ENCODE data around the gene BAD. TPM values are rescaled to one million over a fixed set of nuclear protein-coding genes. Genes with fewer than 3 reads are reported as not detected.

The BAD gene
- total RNA-seq, 1 experiment from 2014 or later, result 368 TPM

DNA sequence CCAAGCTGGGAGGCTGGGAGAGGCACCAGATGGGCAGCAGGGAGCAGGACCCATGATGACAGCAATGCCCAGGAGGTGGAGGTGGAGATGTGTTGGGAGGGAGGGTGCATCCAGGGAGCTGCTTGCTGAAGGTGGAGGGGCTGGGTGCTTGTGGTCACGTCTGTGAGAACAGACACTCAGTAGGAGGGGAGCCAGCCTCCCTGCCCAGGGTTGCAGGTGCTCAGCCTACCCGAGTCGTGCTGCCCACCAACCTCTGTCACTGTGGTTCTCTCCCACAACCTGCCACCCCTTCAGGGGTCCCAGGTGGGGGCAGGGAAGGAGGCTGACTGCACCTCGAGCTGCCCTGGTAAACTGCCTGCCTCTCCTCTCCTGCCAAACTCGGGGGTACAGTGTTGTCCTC is 38.9 kb upstream of the BAD start:
- ChIA-PET POLR2A (ENCODE audit: unreplicated experiment) (no interaction called here), CTCF (no interaction called here)
- BruUV-seq (replicated peaks), result no TSS peak

GRCh38 chr11:64322925-64323260 is 38.4 kb upstream of the BAD start:
- POLR2A ChIA-PET (ENCODE audit: unreplicated experiment), result no interaction called here
- no TSS peak for BruUV-seq (replicated peaks)
- Histone ChIP-seq H2AFZ (ENCODE audit: low read length) (no peak overlapping the region), H3K4me2 (ENCODE audit: low read length) (no peak overlapping the region), H3K9me3 (ENCODE audit: low read length) (no peaks in the 10 kb centered on the region), H3K27me3 (ENCODE audit: low read length) (no peaks in the 10 kb centered on the region), H3K9me2 (replicated peaks; ENCODE audit: low read length) (no peaks in the 10 kb centered on the region), H3F3A (ENCODE audit: low read length, unreplicated experiment) (no peaks in the 10 kb centered on the region), H3K27ac (ENCODE audit: low read length) (no peak overlapping the region), H3K79me2 (ENCODE audit: low read length) (peaks cover 27% of the 10 kb centered on the region), H3K36me3 (ENCODE audit: low read depth, low read length) (0 out of 2 replicates have a peak, but pooled peaks cover 3% of the 10 kb centered on the region), H3K4me3 (ENCODE audit: low read length) (no peak overlapping the region), H3K9ac (ENCODE audit: low read length) (no peak overlapping the region), H4K20me1 (ENCODE audit: low read length) (no peaks in the 10 kb centered on the region), H3K4me1 (ENCODE audit: insufficient read depth, low read length) (peaks cover 23% of the 10 kb centered on the region)
- TF ChIP-seq EZH2 (IDR thresholded peaks at IDR 0.05; ENCODE audit: low read length, unreplicated experiment) (no peak), CTCF (conservative IDR thresholded peaks at IDR 0.05; ENCODE audit: low read depth, low read length) (no peak), EZH2phosphoT487 (IDR thresholded peaks at IDR 0.05; ENCODE audit: borderline replicate concordance, low read length) (no peak)
- intact Hi-C loops (cut with micrococcal nuclease), result no loop called here
- CTCF ChIA-PET, result no interaction called here
- DNase-seq, result no peak
- ATAC-seq, result no peak

More for the DNA sequence above, 38.9 kb upstream of the BAD start:
- H3K4me3 ChIP-seq (ENCODE audit: low read length), result no peak overlapping the region
- DNase-seq, result no peak
- no peak for TF ChIP-seq EZH2phosphoT487 (IDR thresholded peaks at IDR 0.05; ENCODE audit: borderline replicate concordance, low read length)
- no peak for TF ChIP-seq CTCF (conservative IDR thresholded peaks at IDR 0.05; ENCODE audit: low read depth, low read length)
- no peak for TF ChIP-seq EZH2 (IDR thresholded peaks at IDR 0.05; ENCODE audit: low read length, unreplicated experiment)
- H3K27ac ChIP-seq (ENCODE audit: low read length), result no peak overlapping the region
- no peaks in the 10 kb centered on the region for H3K9me2 ChIP-seq (replicated peaks; ENCODE audit: low read length)
- H3K4me2 ChIP-seq (ENCODE audit: low read length), result no peak overlapping the region
- H3K9me3 ChIP-seq (ENCODE audit: low read length), result no peaks in the 10 kb centered on the region
- H3K27me3 ChIP-seq (ENCODE audit: low read length), result no peaks in the 10 kb centered on the region
- no peak overlapping the region for H2AFZ ChIP-seq (ENCODE audit: low read length)
- intact Hi-C loops (cut with micrococcal nuclease), result no loop called here
- no peak overlapping the region for H3K9ac ChIP-seq (ENCODE audit: low read length)
- H3F3A ChIP-seq (ENCODE audit: low read length, unreplicated experiment), result no peaks in the 10 kb centered on the region
- no peaks in the 10 kb centered on the region for H4K20me1 ChIP-seq (ENCODE audit: low read length)
- H3K79me2 ChIP-seq (ENCODE audit: low read length), result peaks cover 24% of the 10 kb centered on the region
- ATAC-seq, result no peak
- 0 out of 2 replicates have a peak, but pooled peaks cover 3% of the 10 kb centered on the region for H3K36me3 ChIP-seq (ENCODE audit: low read depth, low read length)
- H3K4me1 ChIP-seq (ENCODE audit: insufficient read depth, low read length), result peaks cover 23% of the 10 kb centered on the region

DNA sequence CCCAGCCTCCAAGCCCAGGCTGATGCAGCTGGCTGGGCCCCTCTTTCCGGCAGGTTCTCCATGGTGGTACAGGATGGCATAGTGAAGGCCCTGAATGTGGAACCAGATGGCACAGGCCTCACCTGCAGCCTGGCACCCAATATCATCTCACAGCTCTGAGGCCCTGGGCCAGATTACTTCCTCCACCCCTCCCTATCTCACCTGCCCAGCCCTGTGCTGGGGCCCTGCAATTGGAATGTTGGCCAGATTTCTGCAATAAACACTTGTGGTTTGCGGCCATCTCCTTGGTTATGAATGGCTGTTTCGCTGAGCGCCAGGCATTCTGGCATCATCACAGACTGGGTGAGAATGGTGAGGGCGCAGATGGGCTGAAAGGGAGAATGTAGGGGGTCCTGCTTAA is 37.1 kb upstream of the BAD start:
- H3K9me3 ChIP-seq (ENCODE audit: low read length), result no peaks in the 10 kb centered on the region
- H3K79me2 ChIP-seq (ENCODE audit: low read length), result peaks cover 35% of the 10 kb centered on the region
- H3K4me3 ChIP-seq (ENCODE audit: low read length), result no peak overlapping the region
- POLR2A ChIA-PET (ENCODE audit: unreplicated experiment), result no interaction called here
- H2AFZ ChIP-seq (ENCODE audit: low read length), result no peak overlapping the region
- H3K9ac ChIP-seq (ENCODE audit: low read length), result no peak overlapping the region
- H3K36me3 ChIP-seq (ENCODE audit: low read depth, low read length), result peaks cover 3% of the 10 kb centered on the region; the same call in 1 of the 2 replicates
- intact Hi-C loops (cut with micrococcal nuclease), result no loop called here
- BruUV-seq (replicated peaks), result no TSS peak
- H3K9me2 ChIP-seq (replicated peaks; ENCODE audit: low read length), result no peaks in the 10 kb centered on the region
- TF ChIP-seq EZH2phosphoT487 (IDR thresholded peaks at IDR 0.05; ENCODE audit: borderline replicate concordance, low read length) (no peak), EZH2 (IDR thresholded peaks at IDR 0.05; ENCODE audit: low read length, unreplicated experiment) (no peak), CTCF (conservative IDR thresholded peaks at IDR 0.05; ENCODE audit: low read depth, low read length) (no peak)
- H4K20me1 ChIP-seq (ENCODE audit: low read length), result no peaks in the 10 kb centered on the region
- DNase-seq (peak; percentile 76), ATAC-seq (peak; percentile 6)
- H3K4me2 ChIP-seq (ENCODE audit: low read length), result no peak overlapping the region; the same call in 1 of the 2 replicates
- CTCF ChIA-PET, result no interaction called here
- H3K4me1 ChIP-seq (ENCODE audit: insufficient read depth, low read length), result peaks cover 23% of the 10 kb centered on the region
- H3K27me3 ChIP-seq (ENCODE audit: low read length), result no peaks in the 10 kb centered on the region
- H3K27ac ChIP-seq (ENCODE audit: low read length), result no peak overlapping the region
- no peaks in the 10 kb centered on the region for H3F3A ChIP-seq (ENCODE audit: low read length, unreplicated experiment)

All from PC-3 (cell line).